Suprapubic skin (tissue), 4 donors: ENCODE results near the gene COL11A1. TPM values are rescaled to one million over a fixed set of nuclear protein-coding genes. Genes with fewer than 3 reads are reported as not detected.

Source experiments
- DNase-seq, 2 donors: peaks; one replicate each; pipeline ENCODE4 v3.0.0-alpha.2; 2019; ENCODE audit warnings: low spot score in 2 of 2
- H3K27ac ChIP-seq: fragments of 200-600 bp; sonication (generic); one replicate; pipeline ENCODE4 v1.5.1; 2019
- H3K27me3 ChIP-seq: fragments of 200-600 bp; sonication (generic); one replicate; pipeline ENCODE4 v1.5.1; 2019
- H3K36me3 ChIP-seq: fragments of 200-600 bp; sonication (generic); one replicate; pipeline ENCODE4 v1.5.1; 2019
- H3K4me1 ChIP-seq: fragments of 200-600 bp; sonication (generic); one replicate; pipeline ENCODE4 v1.5.1; 2019
- H3K4me3 ChIP-seq: fragments of 200-600 bp; sonication (generic); one replicate; pipeline ENCODE4 v1.5.1; 2019; ENCODE audit warnings: mild to moderate bottlenecking
- H3K9me3 ChIP-seq: fragments of 200-600 bp; sonication (generic); one replicate; pipeline ENCODE4 v1.5.1; 2019
- EP300 ChIP-seq: sonication (generic); formaldehyde crosslinking; IDR thresholded peaks from one replicate; pipeline ENCODE4 v1.6.1; 2017; ENCODE audit warnings: antibody characterized with exemption
- POLR2A ChIP-seq, 2 donors: fragments of 450-650 bp; IDR thresholded peaks; one replicate each; pipeline ENCODE4 v1.6.1; 2017; ENCODE audit warnings: antibody characterized with exemption in 2 of 2, mild to moderate bottlenecking in 2 of 2, moderate library complexity in 2 of 2
- POLR2AphosphoS5 ChIP-seq, 3 donors: sonication (generic); formaldehyde crosslinking; IDR thresholded peaks; one replicate each; pipeline ENCODE4 v1.6.1; 2017; ENCODE audit warnings: antibody characterized with exemption in 3 of 3
- WGBS: methylation state at CpG from one replicate; pipeline ENCODE4 v1.1.5; 2018; 5-methylcytosine and 5-hydroxymethylcytosine counted together
- total RNA-seq, 4 donors: library from RNA; depleted of rRNA; stranded (reverse); fragments of >200 nt; gene quantifications; one replicate each; pipeline ENCODE4 v1.1.0, GENCODE V29; 2016
- TF ChIP-seq, protein P1 (sequence below), 2 donors: fragments of 200-600 bp in 1 of 2; fragments of 450-650 bp in 1 of 2; sonication (generic) in 1 of 2; IDR thresholded peaks; one replicate each; pipeline ENCODE4 v1.5.1; 2016 to 2019; ENCODE audit warnings: antibody characterized with exemption in 2 of 2, mild to moderate bottlenecking in 1 of 2, moderate library complexity in 1 of 2

Gene COL11A1
- total RNA-seq, 4 donors from 2014 or later: 1.6 to 9.8 (median 1.8) TPM; not detected in 1

DNA sequence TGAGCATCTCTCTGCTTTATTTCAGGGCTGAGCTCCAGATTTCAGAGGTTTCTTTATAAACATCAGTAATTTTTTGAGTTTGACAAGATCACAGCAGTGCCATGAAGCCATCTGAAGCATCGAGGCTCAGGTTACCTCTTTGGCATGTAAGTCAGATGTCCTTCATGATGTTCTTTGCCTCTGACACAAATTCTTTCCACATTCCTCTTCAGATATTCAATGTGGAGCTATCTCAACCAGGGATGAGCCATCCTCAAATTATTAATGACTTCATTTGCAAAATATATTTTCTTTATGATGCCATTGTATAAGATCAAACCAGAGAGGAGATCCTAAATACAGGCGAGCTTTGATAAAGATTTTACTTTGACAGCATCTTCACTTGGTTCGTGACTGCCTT, 256.7 kb downstream of the COL11A1 start:
- Histone ChIP-seq H3K27ac (no peak overlapping the region), H3K27me3 (no peaks in the 10 kb centered on the region), H3K9me3 (peaks cover 5% of the 10 kb centered on the region), H3K4me1 (no peaks in the 10 kb centered on the region), H3K36me3 (no peaks in the 10 kb centered on the region), H3K4me3 (no peak overlapping the region)
- TF ChIP-seq EP300 (no peak), POLR2A (IDR thresholded peaks at IDR 0.05) (no peak), POLR2AphosphoS5 (IDR thresholded peaks at IDR 0.05) (no peak)
- TF ChIP-seq, protein P1, sequence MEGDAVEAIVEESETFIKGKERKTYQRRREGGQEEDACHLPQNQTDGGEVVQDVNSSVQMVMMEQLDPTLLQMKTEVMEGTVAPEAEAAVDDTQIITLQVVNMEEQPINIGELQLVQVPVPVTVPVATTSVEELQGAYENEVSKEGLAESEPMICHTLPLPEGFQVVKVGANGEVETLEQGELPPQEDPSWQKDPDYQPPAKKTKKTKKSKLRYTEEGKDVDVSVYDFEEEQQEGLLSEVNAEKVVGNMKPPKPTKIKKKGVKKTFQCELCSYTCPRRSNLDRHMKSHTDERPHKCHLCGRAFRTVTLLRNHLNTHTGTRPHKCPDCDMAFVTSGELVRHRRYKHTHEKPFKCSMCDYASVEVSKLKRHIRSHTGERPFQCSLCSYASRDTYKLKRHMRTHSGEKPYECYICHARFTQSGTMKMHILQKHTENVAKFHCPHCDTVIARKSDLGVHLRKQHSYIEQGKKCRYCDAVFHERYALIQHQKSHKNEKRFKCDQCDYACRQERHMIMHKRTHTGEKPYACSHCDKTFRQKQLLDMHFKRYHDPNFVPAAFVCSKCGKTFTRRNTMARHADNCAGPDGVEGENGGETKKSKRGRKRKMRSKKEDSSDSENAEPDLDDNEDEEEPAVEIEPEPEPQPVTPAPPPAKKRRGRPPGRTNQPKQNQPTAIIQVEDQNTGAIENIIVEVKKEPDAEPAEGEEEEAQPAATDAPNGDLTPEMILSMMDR (IDR thresholded peaks at IDR 0.05): no peak
- no peak for DNase-seq
- 82% methylated on average over 3 of the region's 3 CpGs for WGBS

- Histone ChIP-seq H3K9me3 (peaks cover 11% of the 10 kb centered on the region), H3K27me3 (no peaks in the 10 kb centered on the region), H3K36me3 (no peaks in the 10 kb centered on the region), H3K4me1 (no peaks in the 10 kb centered on the region), H3K27ac (no peak overlapping the region), H3K4me3 (no peak overlapping the region)
- DNase-seq: no peak
- WGBS: 23% methylated on average over 3 of the region's 3 CpGs
- TF ChIP-seq POLR2AphosphoS5 (IDR thresholded peaks at IDR 0.05) (no peak), POLR2A (IDR thresholded peaks at IDR 0.05) (no peak), EP300 (no peak)
- TF ChIP-seq, protein P1 (IDR thresholded peaks at IDR 0.05): no peak
Observed at GRCh38 chr1:102842606-102843005, 265.7 kb downstream of the COL11A1 start.

- Histone ChIP-seq H3K27ac (no peak overlapping the region), H3K27me3 (no peaks in the 10 kb centered on the region), H3K9me3 (peaks cover 11% of the 10 kb centered on the region), H3K4me1 (no peaks in the 10 kb centered on the region), H3K36me3 (no peaks in the 10 kb centered on the region), H3K4me3 (no peak overlapping the region)
- WGBS: 72% methylated on average over 5 of the region's 5 CpGs
- no peak for DNase-seq
- no peak for TF ChIP-seq EP300
- TF ChIP-seq, protein P1 (IDR thresholded peaks at IDR 0.05): no peak
- TF ChIP-seq POLR2AphosphoS5 (IDR thresholded peaks at IDR 0.05): no peak
- TF ChIP-seq POLR2A (IDR thresholded peaks at IDR 0.05): no peak
Observed at GRCh38 chr1:102840741-102841140, 267.6 kb downstream of the COL11A1 start.

GRCh38 chr1:102838016-102838415, 270.3 kb downstream of the COL11A1 start:
- TF ChIP-seq POLR2A (IDR thresholded peaks at IDR 0.05) (no peak), EP300 (no peak)
- TF ChIP-seq, protein P1 (IDR thresholded peaks at IDR 0.05): no peak
- Histone ChIP-seq H3K4me3 (no peak overlapping the region), H3K27ac (no peak overlapping the region), H3K27me3 (no peaks in the 10 kb centered on the region), H3K9me3 (peaks cover 11% of the 10 kb centered on the region), H3K4me1 (no peaks in the 10 kb centered on the region), H3K36me3 (no peaks in the 10 kb centered on the region)
- DNase-seq: no peak
- 47% methylated on average over 4 of the region's 4 CpGs for WGBS

DNA sequence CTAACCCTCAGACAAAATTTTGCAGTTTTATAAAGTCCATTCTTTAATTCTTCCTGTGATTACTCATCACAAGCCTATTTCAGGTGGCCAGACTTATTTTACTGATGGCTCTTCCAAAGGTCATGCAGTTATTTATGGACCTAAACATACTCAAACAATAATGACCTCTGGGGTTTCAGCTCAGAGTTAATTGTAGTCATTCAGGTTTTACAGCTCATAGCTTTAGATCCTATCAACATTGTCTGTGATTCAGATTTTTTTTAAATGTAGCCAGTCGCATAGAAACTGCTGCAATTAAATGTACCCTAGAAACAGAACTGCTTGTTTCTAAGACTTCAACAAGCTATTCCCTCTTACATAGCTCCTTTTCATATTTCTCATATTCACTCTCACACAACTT, 270.8 kb downstream of the COL11A1 start:
- Histone ChIP-seq H3K27me3 (no peaks in the 10 kb centered on the region), H3K27ac (no peak overlapping the region), H3K4me3 (no peak overlapping the region), H3K36me3 (no peaks in the 10 kb centered on the region), H3K4me1 (no peaks in the 10 kb centered on the region), H3K9me3 (peaks cover 8% of the 10 kb centered on the region)
- no peak for TF ChIP-seq POLR2AphosphoS5 (IDR thresholded peaks at IDR 0.05)
- TF ChIP-seq, protein P1 (IDR thresholded peaks at IDR 0.05): no peak
- no peak for TF ChIP-seq POLR2A (IDR thresholded peaks at IDR 0.05)
- TF ChIP-seq EP300: no peak
- DNase-seq: no peak
- 20% methylated on average over 1 of the region's 1 CpG for WGBS
